ENCODE results near the gene AS3MT.
"Not testable (repeated sequence)": the region's sequence is repeated elsewhere in the genome, so short reads cannot be mapped to it uniquely, and the experiment has no call there.

AS3MT gene, protein sequence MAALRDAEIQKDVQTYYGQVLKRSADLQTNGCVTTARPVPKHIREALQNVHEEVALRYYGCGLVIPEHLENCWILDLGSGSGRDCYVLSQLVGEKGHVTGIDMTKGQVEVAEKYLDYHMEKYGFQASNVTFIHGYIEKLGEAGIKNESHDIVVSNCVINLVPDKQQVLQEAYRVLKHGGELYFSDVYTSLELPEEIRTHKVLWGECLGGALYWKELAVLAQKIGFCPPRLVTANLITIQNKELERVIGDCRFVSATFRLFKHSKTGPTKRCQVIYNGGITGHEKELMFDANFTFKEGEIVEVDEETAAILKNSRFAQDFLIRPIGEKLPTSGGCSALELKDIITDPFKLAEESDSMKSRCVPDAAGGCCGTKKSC

DNA sequence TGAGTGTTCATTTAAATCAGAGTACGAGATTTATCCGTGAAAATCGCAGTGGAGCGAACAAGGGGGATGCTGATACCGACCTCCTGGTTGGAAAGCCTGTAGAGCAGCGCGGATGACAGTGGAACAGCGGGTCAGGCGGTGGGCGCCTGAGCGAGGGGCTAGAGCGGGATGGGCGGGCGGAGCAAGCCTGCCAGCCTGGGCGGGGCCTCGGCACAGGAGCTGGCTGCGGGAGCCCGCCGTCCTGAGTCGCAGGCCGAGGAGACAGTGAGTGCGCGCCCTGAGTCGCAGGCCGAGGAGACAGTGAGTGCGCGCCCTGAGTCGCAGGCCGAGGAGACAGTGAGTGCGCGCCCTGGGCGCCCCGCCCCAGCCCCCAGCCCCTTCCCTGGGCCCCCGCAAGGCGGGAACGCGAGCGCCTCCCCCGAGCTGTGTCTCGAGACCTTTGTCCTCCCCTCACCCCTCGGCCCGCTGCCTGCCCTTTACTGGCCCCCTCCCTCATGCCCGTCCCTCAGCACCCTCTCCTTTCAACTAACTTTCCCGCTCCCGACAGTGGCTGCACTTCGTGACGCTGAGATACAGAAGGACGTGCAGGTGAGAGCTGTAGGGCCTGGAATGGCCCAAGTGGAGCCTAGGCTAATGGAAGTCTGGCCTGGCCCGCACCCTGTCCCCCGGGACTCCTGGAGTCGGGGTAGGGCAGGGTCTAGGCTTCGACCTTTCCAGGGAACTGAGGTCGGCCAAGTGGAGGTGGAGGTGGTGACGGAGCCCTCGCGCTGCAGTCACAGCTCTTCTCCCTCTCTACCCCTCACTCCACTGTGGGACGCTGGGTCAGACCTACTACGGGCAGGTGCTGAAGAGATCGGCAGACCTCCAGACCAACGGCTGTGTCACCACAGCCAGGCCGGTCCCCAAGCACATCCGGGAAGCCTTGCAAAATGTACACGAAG, at the start of gene AS3MT:
Gene AS3MT (plus strand): TSS at position 213 of the 941 bp plus-strand sequence. CDS start 123 bp downstream, at position 336.
- TF ChIP-seq, protein P1, sequence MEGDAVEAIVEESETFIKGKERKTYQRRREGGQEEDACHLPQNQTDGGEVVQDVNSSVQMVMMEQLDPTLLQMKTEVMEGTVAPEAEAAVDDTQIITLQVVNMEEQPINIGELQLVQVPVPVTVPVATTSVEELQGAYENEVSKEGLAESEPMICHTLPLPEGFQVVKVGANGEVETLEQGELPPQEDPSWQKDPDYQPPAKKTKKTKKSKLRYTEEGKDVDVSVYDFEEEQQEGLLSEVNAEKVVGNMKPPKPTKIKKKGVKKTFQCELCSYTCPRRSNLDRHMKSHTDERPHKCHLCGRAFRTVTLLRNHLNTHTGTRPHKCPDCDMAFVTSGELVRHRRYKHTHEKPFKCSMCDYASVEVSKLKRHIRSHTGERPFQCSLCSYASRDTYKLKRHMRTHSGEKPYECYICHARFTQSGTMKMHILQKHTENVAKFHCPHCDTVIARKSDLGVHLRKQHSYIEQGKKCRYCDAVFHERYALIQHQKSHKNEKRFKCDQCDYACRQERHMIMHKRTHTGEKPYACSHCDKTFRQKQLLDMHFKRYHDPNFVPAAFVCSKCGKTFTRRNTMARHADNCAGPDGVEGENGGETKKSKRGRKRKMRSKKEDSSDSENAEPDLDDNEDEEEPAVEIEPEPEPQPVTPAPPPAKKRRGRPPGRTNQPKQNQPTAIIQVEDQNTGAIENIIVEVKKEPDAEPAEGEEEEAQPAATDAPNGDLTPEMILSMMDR (conservative IDR thresholded peaks at IDR 0.05; ENCODE audit: low read length), result no peak
- peak; percentile 20 for DNase-seq (ENCODE audit: low read depth)
- peak within 1 kb of the TSS; percentile 67 for H3K4me3 ChIP-seq (ENCODE audit: low read length)

DNA sequence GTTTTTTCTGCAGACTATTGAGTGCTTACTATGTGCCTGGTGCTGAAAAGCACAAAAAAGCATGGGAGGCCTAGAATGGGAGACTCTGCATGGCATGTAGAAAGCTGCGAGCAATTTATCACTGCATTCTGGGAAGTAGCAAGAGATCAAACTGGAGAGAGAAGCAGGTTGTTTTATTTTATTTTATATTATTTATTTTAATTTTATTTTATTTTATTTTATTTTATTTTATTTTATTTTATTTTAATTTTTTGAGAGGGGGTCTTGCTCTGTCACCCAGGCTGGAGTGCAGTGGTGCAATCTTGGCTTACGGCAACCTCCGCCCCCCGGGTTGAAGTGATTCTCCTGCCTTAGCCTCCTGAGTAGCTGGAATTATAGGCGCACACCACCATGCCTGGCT, 49.3 kb upstream of the AS3MT start:
- not testable (repeated sequence) for H3K4me3 ChIP-seq (ENCODE audit: low read length); DNase-seq (ENCODE audit: low read depth)

DNA sequence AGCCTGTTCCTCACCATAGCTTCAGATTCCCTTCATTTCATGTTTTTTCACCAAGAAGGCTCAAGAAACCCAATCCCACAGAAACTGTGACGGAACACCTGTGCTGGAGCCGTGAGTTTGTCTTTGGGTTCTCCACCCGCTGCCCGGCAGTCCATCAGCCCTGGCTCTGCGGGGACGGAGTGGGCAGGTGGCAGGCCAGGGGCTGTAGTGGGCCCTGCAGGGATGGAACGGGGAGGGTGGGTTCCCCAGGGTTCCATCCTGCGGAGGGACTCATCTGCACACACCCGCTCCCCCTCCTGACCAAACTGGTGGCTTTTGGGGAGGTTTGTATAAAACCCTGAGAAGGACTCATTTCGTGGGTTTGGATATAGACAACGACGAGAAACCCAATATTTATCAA, 47.0 kb upstream of the AS3MT start:
- TF ChIP-seq, protein P1 (conservative IDR thresholded peaks at IDR 0.05; ENCODE audit: low read length), result no peak
- no peak overlapping the region for H3K4me3 ChIP-seq (ENCODE audit: low read length)
- DNase-seq (ENCODE audit: low read depth), result no peak

DNA sequence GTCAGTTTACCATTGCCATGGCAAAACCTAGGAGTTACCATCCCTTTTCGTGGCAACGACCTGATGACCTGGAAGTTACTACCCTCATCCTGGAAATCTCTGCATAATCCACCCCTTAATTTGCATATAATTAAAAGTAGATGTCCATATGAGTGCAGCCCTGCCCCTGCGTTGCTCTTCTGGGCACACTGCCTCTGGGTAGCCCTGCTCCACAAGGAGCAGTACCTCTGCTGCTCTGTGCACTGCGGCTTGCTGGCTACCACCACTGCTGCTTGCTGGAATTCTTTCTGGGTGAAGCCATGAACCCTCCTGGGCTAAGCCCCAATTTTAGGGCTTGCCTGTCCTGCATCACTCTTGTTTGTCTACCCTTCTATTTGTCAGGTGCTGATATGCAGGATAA, 44.6 kb upstream of the AS3MT start:
- H3K4me3 ChIP-seq (ENCODE audit: low read length), result no peak overlapping the region
- TF ChIP-seq, protein P1 (conservative IDR thresholded peaks at IDR 0.05; ENCODE audit: low read length), result no peak
- no peak for DNase-seq (ENCODE audit: low read depth)

DNA sequence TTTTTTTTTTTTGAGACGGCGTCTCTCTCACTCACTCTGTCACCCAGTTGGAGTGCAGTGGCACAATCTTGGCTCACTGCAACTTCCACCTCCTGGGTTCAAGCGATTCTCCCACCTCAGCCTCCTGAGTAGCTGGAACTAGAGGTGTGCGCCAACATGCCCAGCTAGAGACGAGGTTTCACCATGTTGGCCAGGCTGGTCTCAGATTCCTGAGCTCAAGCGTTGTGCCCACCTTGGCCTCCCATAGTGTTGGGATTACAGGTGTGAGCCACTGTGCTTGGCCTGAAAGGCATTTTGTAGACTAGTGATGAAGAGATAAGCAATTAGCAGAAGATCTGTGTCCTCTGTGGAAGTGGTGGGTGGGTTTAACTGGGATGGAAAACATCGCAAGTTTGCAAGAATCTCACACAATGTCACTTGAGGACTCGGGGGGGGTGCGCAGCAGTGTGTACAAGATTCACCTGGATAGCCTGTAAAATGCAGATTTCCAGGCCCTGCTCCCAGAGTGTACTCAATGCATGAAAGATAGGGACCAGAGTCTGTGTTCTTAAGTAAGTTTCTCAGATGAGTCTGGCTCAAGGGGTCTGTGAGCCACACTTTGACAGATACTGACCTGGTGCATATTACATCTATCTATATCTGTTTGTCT, 43.0 kb upstream of the AS3MT start:
- no peak for DNase-seq (ENCODE audit: low read depth)
- H3K4me3 ChIP-seq (ENCODE audit: low read length), result no peak overlapping the region
- TF ChIP-seq, protein P1 (conservative IDR thresholded peaks at IDR 0.05; ENCODE audit: low read length), result no peak

DNA sequence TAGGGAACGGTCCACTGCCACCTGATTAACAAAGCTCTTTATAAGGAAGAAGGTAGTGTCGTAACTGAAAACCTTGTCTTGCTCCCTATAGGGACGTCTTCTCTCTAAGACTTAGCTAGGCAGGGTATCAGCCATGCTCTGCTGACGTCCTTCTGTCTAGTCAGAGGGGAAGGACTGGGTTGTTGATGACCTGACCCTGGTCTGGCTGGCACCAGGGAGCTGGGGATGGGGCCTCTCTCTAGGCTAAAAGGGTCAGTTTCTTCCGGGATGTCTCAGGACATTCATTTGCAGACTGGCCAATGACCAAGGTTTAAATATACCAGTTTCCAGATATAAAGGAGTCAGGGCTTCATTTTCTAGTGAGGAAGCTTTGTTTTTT, 41.7 kb upstream of the AS3MT start:
- H3K4me3 ChIP-seq (ENCODE audit: low read length), result no peak overlapping the region
- TF ChIP-seq, protein P1 (conservative IDR thresholded peaks at IDR 0.05; ENCODE audit: low read length), result no peak
- DNase-seq (ENCODE audit: low read depth), result no peak

Data from AG10803 (cell line).